RWPE2 (cell line): ENCODE measurements around the gene EPC2.

Experiments used
- ATAC-seq: fragments of 200-7000 bp; cut with Tn5 transposase; 3 replicates; pipeline ENCODE4 v1.9.1; 2021; ENCODE audit warnings: low read depth
- DNase-seq: peaks from one replicate; pipeline ENCODE4 v3.0.0-alpha.2; 2020; ENCODE audit warnings: low spot score
- H3K27ac ChIP-seq: fragments of 450-650 bp; 2 replicates; pipeline ENCODE4 v1.5.1; 2017; ENCODE audit warnings: mild to moderate bottlenecking; ENCODE audit not compliant: poor library complexity, severe bottlenecking
- H3K27me3 ChIP-seq: fragments of 250-450 bp; sonication (Bioruptor Pico); 2 replicates; pipeline ENCODE4 v1.5.1; 2021; ENCODE audit warnings: mild to moderate bottlenecking, moderate library complexity; ENCODE audit not compliant: insufficient read depth, poor library complexity, severe bottlenecking
- H3K36me3 ChIP-seq: fragments of 250-450 bp; sonication (Bioruptor Pico); 2 replicates; pipeline ENCODE4 v1.5.1; 2020; ENCODE audit warnings: low read depth, mild to moderate bottlenecking, moderate library complexity
- H3K4me1 ChIP-seq: fragments of 250-450 bp; sonication (Bioruptor Pico); 2 replicates; pipeline ENCODE4 v1.5.1; 2021; ENCODE audit warnings: mild to moderate bottlenecking, moderate library complexity; ENCODE audit not compliant: insufficient read depth, poor library complexity, severe bottlenecking
- H3K4me3 ChIP-seq: fragments of 250-450 bp; sonication (Bioruptor Pico); 2 replicates; pipeline ENCODE4 v1.5.1; 2021; ENCODE audit warnings: mild to moderate bottlenecking, moderate library complexity; ENCODE audit not compliant: severe bottlenecking
- H3K9me3 ChIP-seq: fragments of 250-450 bp; sonication (Bioruptor Pico); 2 replicates; pipeline ENCODE4 v1.5.1; 2021; ENCODE audit warnings: mild to moderate bottlenecking, moderate library complexity; ENCODE audit not compliant: severe bottlenecking
- TF ChIP-seq, protein P1 (sequence below): fragments of 450-650 bp; IDR thresholded peaks from one replicate; pipeline ENCODE4 v1.5.1; 2017; ENCODE audit warnings: mild to moderate bottlenecking, moderate library complexity; ENCODE audit not compliant: poor library complexity, severe bottlenecking

EPC2 gene

DNA sequence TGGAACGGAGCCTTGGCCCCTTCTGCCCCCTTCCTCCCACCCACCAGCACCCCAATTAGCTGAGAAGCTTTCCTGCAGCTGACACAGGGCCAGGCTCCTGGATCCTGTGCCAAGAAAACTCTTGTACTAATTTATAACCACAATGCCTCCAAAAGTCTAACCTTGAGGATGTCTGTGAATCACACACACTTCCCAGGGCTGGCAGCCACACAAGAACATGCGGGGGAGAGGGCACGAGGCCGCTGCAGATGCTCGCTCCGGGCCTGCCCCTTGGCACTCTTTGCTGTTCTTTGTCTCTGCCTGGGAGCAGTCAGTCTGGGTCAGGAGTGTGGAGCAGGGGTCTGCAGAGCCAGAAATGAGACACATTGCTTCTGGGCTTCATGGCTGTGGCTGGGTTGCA, 167.8 kb downstream of the EPC2 start:
- no peak overlapping the region for H3K27ac ChIP-seq
- TF ChIP-seq, protein P1, sequence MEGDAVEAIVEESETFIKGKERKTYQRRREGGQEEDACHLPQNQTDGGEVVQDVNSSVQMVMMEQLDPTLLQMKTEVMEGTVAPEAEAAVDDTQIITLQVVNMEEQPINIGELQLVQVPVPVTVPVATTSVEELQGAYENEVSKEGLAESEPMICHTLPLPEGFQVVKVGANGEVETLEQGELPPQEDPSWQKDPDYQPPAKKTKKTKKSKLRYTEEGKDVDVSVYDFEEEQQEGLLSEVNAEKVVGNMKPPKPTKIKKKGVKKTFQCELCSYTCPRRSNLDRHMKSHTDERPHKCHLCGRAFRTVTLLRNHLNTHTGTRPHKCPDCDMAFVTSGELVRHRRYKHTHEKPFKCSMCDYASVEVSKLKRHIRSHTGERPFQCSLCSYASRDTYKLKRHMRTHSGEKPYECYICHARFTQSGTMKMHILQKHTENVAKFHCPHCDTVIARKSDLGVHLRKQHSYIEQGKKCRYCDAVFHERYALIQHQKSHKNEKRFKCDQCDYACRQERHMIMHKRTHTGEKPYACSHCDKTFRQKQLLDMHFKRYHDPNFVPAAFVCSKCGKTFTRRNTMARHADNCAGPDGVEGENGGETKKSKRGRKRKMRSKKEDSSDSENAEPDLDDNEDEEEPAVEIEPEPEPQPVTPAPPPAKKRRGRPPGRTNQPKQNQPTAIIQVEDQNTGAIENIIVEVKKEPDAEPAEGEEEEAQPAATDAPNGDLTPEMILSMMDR = no peak

GRCh38 chr2:148813603-148814065, 169.1 kb downstream of the EPC2 start:
- DNase-seq (no peak), ATAC-seq (no peak)
- TF ChIP-seq, protein P1 = no peak
- Histone ChIP-seq H3K36me3 (no peaks in the 10 kb centered on the region), H3K9me3 (no peaks in the 10 kb centered on the region), H3K4me3 (no peak overlapping the region), H3K27ac (no peak overlapping the region), H3K27me3 (peaks cover 3% of the 10 kb centered on the region), H3K4me1 (no peaks in the 10 kb centered on the region)

More for the DNA sequence above, 167.8 kb downstream of the EPC2 start:
- Histone ChIP-seq H3K36me3 (no peaks in the 10 kb centered on the region), H3K4me3 (no peak overlapping the region), H3K27me3 (no peaks in the 10 kb centered on the region), H3K4me1 (no peaks in the 10 kb centered on the region), H3K9me3 (no peaks in the 10 kb centered on the region)
- DNase-seq = no peak
- ATAC-seq = peak; percentile 30; the same call in 1 of the 3 replicates

DNA sequence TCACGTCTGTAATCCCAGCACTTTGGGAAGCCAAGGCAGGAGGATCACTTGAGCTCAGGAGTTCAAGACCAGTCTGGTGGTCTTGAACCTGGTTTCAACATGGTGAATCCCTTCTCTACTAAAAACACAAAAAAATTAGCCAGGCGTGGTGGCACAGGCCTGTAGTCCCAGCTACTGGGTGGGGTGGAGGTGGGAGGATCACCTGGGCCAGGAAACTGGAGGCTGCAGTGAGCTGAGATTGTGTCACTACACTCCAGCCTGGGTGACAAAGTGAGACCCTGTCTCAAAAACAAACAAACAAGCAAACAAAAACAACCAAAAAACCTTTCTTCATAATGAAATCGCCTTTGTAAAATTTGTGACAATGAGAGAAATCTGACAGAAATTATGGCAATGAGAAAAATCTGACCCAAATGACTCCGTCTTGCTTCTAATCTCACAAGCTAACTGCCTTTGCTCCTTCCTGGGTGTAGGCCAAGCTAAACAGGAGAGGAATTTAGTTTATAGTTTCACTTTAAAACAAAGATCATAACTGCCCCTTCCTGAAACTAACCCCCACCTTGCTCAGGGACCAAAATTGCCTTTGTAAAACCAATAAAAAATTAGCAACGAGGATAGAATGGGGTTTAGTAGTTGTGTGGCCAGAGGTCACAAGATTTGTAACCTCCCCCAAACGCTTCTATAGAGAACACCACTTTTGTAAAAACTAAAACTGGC, 169.8 kb downstream of the EPC2 start:
- DNase-seq = no peak
- no peaks in the 10 kb centered on the region for H3K9me3 ChIP-seq
- no peak overlapping the region for H3K4me3 ChIP-seq
- no peaks in the 10 kb centered on the region for H3K36me3 ChIP-seq
- no peak overlapping the region for H3K27ac ChIP-seq
- peaks cover 3% of the 10 kb centered on the region for H3K27me3 ChIP-seq
- peak; percentile 53 for ATAC-seq
- no peaks in the 10 kb centered on the region for H3K4me1 ChIP-seq
- TF ChIP-seq, protein P1 = no peak

GRCh38 chr2:148814860-148815419, 170.4 kb downstream of the EPC2 start:
- H3K27ac ChIP-seq = no peak overlapping the region
- no peak overlapping the region for H3K4me3 ChIP-seq
- peaks cover 3% of the 10 kb centered on the region for H3K27me3 ChIP-seq
- H3K4me1 ChIP-seq = no peaks in the 10 kb centered on the region
- TF ChIP-seq, protein P1 = no peak
- no peaks in the 10 kb centered on the region for H3K9me3 ChIP-seq
- H3K36me3 ChIP-seq = no peaks in the 10 kb centered on the region
- ATAC-seq (peak; percentile 65), DNase-seq (no peak)

DNA sequence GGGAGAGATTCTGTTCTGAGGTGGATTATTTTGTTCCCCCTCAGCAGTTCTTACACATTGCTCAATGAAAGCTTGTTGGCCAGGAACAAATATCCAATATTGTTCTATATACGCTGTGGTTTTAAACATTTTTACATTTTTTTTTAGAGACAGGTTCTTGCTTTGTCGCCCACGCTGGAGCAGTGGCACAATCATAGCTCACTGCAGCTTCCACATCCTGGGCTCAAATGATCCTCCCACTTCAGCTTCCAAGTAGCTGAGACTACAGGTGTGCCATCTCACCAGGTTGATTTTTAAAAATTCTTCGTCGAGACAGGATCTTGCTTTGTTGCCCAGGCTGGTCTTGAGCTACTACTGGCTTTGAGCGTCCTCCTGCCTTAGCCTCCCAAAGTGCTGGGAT, 171.6 kb downstream of the EPC2 start:
- Histone ChIP-seq H3K4me1 (no peaks in the 10 kb centered on the region), H3K36me3 (no peaks in the 10 kb centered on the region), H3K27me3 (peaks cover 3% of the 10 kb centered on the region), H3K9me3 (no peaks in the 10 kb centered on the region), H3K4me3 (no peak overlapping the region), H3K27ac (no peak overlapping the region)
- TF ChIP-seq, protein P1 = no peak
- ATAC-seq (no peak), DNase-seq (no peak)
